Endothelial cell of umbilical vein (primary cell): ENCODE results near the gene CNNM4. TPM values are rescaled to one million over a fixed set of nuclear protein-coding genes. Genes with fewer than 3 reads are reported as not detected.

ENCODE experiments used
- BruUV-seq: library from RNA; stranded (reverse); fragments of 400-500 nt; replicated peaks from 2 replicates; lab custom pipeline; 2021; lab: Mats Ljungman, UMichigan
- CTCF ChIA-PET: fragments of 300-600, 350-600 bp; sonication (Branson Sonifier 250); formaldehyde crosslinking; loops from one replicate; lab custom pipeline; 2021; ENCODE audit warnings: antibody characterized with exemption, inconsistent platforms; lab: Charles Lee
- POLR2A ChIA-PET: fragments of 300-600, 350-600 bp; sonication (Branson Sonifier 250); formaldehyde crosslinking; loops from one replicate; lab custom pipeline; 2021; ENCODE audit warnings: antibody characterized with exemption, inconsistent platforms; lab: Charles Lee
- DNase-seq: peaks from one replicate; pipeline ENCODE4 v3.0.0-alpha.2; 2011; ENCODE audit warnings: low read depth, low spot score
- FAIRE-seq: peaks from 2 replicates; lab custom pipeline; 2011; peaks lifted over from hg19 to GRCh38; lab: Jason Lieb, UNC
- H2AFZ ChIP-seq: 2 replicates; pipeline ENCODE4 v1.6.0; 2012; ENCODE audit warnings: low read depth, low read length, control low read depth, inconsistent platforms
- H3K27ac ChIP-seq: 2 replicates; pipeline ENCODE4 v1.5.1; 2011; ENCODE audit warnings: low read depth, mild to moderate bottlenecking, control low read depth, low read length, moderate library complexity; ENCODE audit not compliant: insufficient read depth
- H3K27me3 ChIP-seq, 2 experiments: 2 replicates each; pipeline versions ENCODE4 v1.6.0 to v1.6.1; 2011; ENCODE audit warnings: low read length in 2 of 2, mixed read lengths in 1 of 2; ENCODE audit not compliant: control insufficient read depth in 2 of 2, insufficient read depth in 2 of 2
- H3K36me3 ChIP-seq, 2 experiments: 2 replicates in 1 of 2; 3 replicates in 1 of 2; pipeline ENCODE4 v1.5.1; 2011; ENCODE audit warnings: low read length in 2 of 2, mild to moderate bottlenecking in 1 of 2, moderate library complexity in 1 of 2; ENCODE audit not compliant: control insufficient read depth in 2 of 2, insufficient read depth in 2 of 2; ENCODE audit errors: extremely low read depth in 1 of 2
- H3K4me1 ChIP-seq: 3 replicates; pipeline ENCODE4 v1.5.1; 2011; ENCODE audit warnings: mild to moderate bottlenecking, low read length; ENCODE audit not compliant: control insufficient read depth, insufficient read depth; ENCODE audit errors: extremely low read depth
- H3K4me2 ChIP-seq: 2 replicates; pipeline ENCODE4 v1.6.1; 2011; ENCODE audit warnings: low read length, control low read depth, mixed read lengths; ENCODE audit not compliant: insufficient read depth
- H3K4me3 ChIP-seq, 3 experiments: fragments of 200-600 bp in 1 of 3; sonication (generic), shearing (Covaris generic) in 1 of 3; replicated peaks in 1 of 3; 2 replicates each; pipeline ENCODE4 v1.5.1; 2011 to 2016; ENCODE audit warnings: control low read depth in 3 of 3, low read length in 3 of 3, mild to moderate bottlenecking in 2 of 3, inconsistent platforms in 1 of 3, low read depth in 1 of 3, moderate library complexity in 1 of 3; ENCODE audit not compliant: insufficient read depth in 1 of 3
- H3K79me2 ChIP-seq: 2 replicates; pipeline ENCODE4 v1.6.0; 2012; ENCODE audit warnings: low read length, inconsistent platforms; ENCODE audit not compliant: control insufficient read depth, insufficient read depth
- H3K9ac ChIP-seq: replicated peaks from 2 replicates; pipeline ENCODE3; 2011; ENCODE audit warnings: low read length, control low read depth; ENCODE audit not compliant: insufficient read depth; ENCODE audit errors: extremely low read depth
- H3K9me1 ChIP-seq: replicated peaks from 3 replicates; pipeline ENCODE4 v1.6.0; 2011; ENCODE audit warnings: mild to moderate bottlenecking, low read length; ENCODE audit not compliant: control insufficient read depth, insufficient read depth; ENCODE audit errors: extremely low read depth
- H3K9me3 ChIP-seq: replicated peaks from 2 replicates; pipeline ENCODE4 v1.5.1; 2012; ENCODE audit warnings: low read length, inconsistent platforms; ENCODE audit not compliant: control insufficient read depth, insufficient read depth
- H4K20me1 ChIP-seq: replicated peaks from 2 replicates; pipeline ENCODE3; 2011; ENCODE audit warnings: mild to moderate bottlenecking, low read length; ENCODE audit not compliant: control insufficient read depth, insufficient read depth; ENCODE audit errors: extremely low read depth
- EZH2 ChIP-seq: IDR thresholded peaks from 2 replicates; pipeline ENCODE4 v1.6.1; 2012; ENCODE audit warnings: borderline replicate concordance, low read depth, mild to moderate bottlenecking, moderate library complexity, low read length, inconsistent platforms; ENCODE audit not compliant: severe bottlenecking
- FOS ChIP-seq: IDR thresholded peaks from 2 replicates; pipeline ENCODE4 v1.6.1; 2011; ENCODE audit warnings: mild to moderate bottlenecking, low read length, moderate library complexity, borderline replicate concordance; ENCODE audit not compliant: insufficient read depth
- JUN ChIP-seq: IDR thresholded peaks from 2 replicates; pipeline ENCODE4 v1.6.1; 2011; ENCODE audit warnings: borderline replicate concordance, low read depth; ENCODE audit not compliant: insufficient read length, insufficient read depth
- MYC ChIP-seq: IDR thresholded peaks from one replicate; pipeline ENCODE4 v1.6.1; 2011; ENCODE audit warnings: mild to moderate bottlenecking, low read depth, low read length
- POLR2A ChIP-seq: IDR thresholded peaks from 2 replicates; pipeline ENCODE4 v1.6.1; 2012; ENCODE audit warnings: low read depth, mild to moderate bottlenecking, control low read depth, low read length
- POLR2AphosphoS5 ChIP-seq: IDR thresholded peaks from 2 replicates; pipeline ENCODE4 v1.6.1; 2012; ENCODE audit warnings: low read depth, mild to moderate bottlenecking, control low read depth, low read length, moderate library complexity; ENCODE audit not compliant: insufficient read depth
- dilution Hi-C: fragments of 300-500 bp; cut with MboI; formaldehyde crosslinking; loops from one replicate; pipeline ENCODE4 v1.15.0; 2019; ENCODE audit warnings: low sequenced_read_pairs; ENCODE audit not compliant: extremely low pct_ligation_motif_present
- intact Hi-C: fragments of 100-400 bp; cut with micrococcal nuclease; formaldehyde crosslinking; loops from one replicate; pipeline ENCODE4 v1.10.0; 2022
- polyA plus RNA-seq, 4 experiments: library from polyadenylated mRNA; depleted of rRNA in 3 of 4; stranded (reverse) in 3 of 4; unstranded in 1 of 4; fragments of >200 nt; gene quantifications; 2 replicates each; pipeline versions ENCODE4 v1.2.1 to v1.2.3, GENCODE V29; 2011 to 2012; ENCODE audit warnings: missing spikeins in 1 of 4
- total RNA-seq: library from RNA; stranded (reverse); gene quantifications from 2 replicates; pipeline ENCODE4 v1.2.3, GENCODE V29; 2021
- TF ChIP-seq, protein P1 (sequence below), 2 donors: IDR thresholded peaks; 1 replicate in 1 of 2; 2 replicates in 1 of 2; pipeline ENCODE4 v1.5.1; 2011; ENCODE audit warnings: low read length in 2 of 2, mild to moderate bottlenecking in 2 of 2, moderate library complexity in 2 of 2, control low read depth in 1 of 2, inconsistent platforms in 1 of 2, low read depth in 1 of 2; ENCODE audit not compliant: insufficient read depth in 1 of 2; ENCODE audit errors: extremely low read depth in 1 of 2
- TF ChIP-seq, protein P2 (sequence below): IDR thresholded peaks from 2 replicates; pipeline ENCODE4 v1.6.1; 2011; ENCODE audit not compliant: insufficient read depth, insufficient read length

Gene CNNM4
- total and polyA plus RNA-seq, 2 donors (not counting 3 experiments of a cell fraction or from before 2014, with no cell fraction given), result 4.7 to 5.3 TPM

DNA sequence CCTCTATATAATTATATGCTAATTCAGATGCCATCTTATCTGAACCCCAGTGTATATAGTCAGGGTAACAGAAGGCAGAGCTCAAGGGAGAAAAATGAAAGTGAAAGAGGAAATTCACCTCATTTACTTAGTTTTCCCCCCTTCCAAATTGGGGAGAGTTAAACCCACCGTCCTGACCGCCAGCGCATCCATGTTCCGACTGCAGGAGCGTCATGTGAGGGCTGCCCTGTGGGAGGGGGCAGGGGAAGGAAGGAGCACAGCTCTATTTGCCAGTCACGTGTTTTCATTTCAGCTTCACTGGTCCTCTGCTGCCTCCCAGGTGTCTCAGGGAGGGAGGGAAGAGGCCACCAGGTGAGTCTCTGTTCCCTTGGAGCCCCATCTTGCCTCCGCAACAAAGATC lies 13.2 kb downstream of the CNNM4 start:
- no TSS peak for BruUV-seq
- no peaks in the 10 kb centered on the region for H3K9me3 ChIP-seq
- dilution Hi-C loops, result no loop called here
- no peak for FAIRE-seq
- no peaks in the 10 kb centered on the region for H3K27me3 ChIP-seq
- H3K4me3 ChIP-seq, result no peak overlapping the region
- H3K36me3 ChIP-seq, result no peaks in the 10 kb centered on the region
- H3K27ac ChIP-seq, result no peak overlapping the region
- intact Hi-C loops, result no loop called here
- H3K9ac ChIP-seq, result no peak overlapping the region
- no peaks in the 10 kb centered on the region for H3K4me1 ChIP-seq
- H3K4me2 ChIP-seq, result no peak overlapping the region
- CTCF ChIA-PET, result interaction anchor here (1.1 to 1.6 kb wide), 5 partner anchors 8 to 27 kb away, joined by 3 to 7 read pairs (median 6); partner anchors contain the start of gene CNNM4
- POLR2A ChIA-PET, result interaction anchor here (0.6 kb wide), 1 partner anchor 10 kb away, joined by 3 read pairs; no protein-coding TSS in a partner anchor
- no peak overlapping the region for H2AFZ ChIP-seq
- no peak for DNase-seq
- H3K9me1 ChIP-seq, result no peaks in the 10 kb centered on the region
- no peaks in the 10 kb centered on the region for H3K79me2 ChIP-seq
- no peaks in the 10 kb centered on the region for H4K20me1 ChIP-seq
- TF ChIP-seq EZH2 (no peak), FOS (no peak), POLR2A (no peak), MYC (no peak), JUN (no peak), POLR2AphosphoS5 (no peak)
- TF ChIP-seq, protein P1, sequence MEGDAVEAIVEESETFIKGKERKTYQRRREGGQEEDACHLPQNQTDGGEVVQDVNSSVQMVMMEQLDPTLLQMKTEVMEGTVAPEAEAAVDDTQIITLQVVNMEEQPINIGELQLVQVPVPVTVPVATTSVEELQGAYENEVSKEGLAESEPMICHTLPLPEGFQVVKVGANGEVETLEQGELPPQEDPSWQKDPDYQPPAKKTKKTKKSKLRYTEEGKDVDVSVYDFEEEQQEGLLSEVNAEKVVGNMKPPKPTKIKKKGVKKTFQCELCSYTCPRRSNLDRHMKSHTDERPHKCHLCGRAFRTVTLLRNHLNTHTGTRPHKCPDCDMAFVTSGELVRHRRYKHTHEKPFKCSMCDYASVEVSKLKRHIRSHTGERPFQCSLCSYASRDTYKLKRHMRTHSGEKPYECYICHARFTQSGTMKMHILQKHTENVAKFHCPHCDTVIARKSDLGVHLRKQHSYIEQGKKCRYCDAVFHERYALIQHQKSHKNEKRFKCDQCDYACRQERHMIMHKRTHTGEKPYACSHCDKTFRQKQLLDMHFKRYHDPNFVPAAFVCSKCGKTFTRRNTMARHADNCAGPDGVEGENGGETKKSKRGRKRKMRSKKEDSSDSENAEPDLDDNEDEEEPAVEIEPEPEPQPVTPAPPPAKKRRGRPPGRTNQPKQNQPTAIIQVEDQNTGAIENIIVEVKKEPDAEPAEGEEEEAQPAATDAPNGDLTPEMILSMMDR (IDR thresholded peaks at IDR 0.05; ENCODE audit: extremely low read depth in 1 of 2, insufficient read depth in 1 of 2, low read depth in 1 of 2, low read length in 2 of 2), result no peak
- TF ChIP-seq, protein P2, sequence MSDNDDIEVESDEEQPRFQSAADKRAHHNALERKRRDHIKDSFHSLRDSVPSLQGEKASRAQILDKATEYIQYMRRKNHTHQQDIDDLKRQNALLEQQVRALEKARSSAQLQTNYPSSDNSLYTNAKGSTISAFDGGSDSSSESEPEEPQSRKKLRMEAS, result no peak
